ENCODE results near the gene NXPE4. TPM values are rescaled to one million over a fixed set of nuclear protein-coding genes. Genes with fewer than 3 reads are reported as not detected.
"Not testable (repeated sequence)": the region's sequence is repeated elsewhere in the genome, so short reads cannot be mapped to it uniquely, and the experiment has no call there.

The NXPE4 gene
- total and polyA plus RNA-seq, 10 donors = 0.07 to 0.28 (median 0.25) TPM; not detected in 7

GRCh38 chr11:114604886-114605285 lies 9.3 kb upstream of the NXPE4 start:
- no peak for DNase-seq

GRCh38 chr11:114604179-114604813 lies 8.7 kb upstream of the NXPE4 start:
- Histone ChIP-seq H3K27ac (no peak overlapping the region), H3K9me3 (peaks cover 0 to 28% (median 11%) of the 10 kb centered on the region in 8 donors), H3K36me3 (no peaks in the 10 kb centered on the region), H3K4me3 (no peak overlapping the region), H3K4me1 (no peaks in the 10 kb centered on the region), H3K27me3 (replicated peaks in 1 of 7) (no peaks in the 10 kb centered on the region)
- DNase-seq = no peak
- WGBS, 5 donors = 81 to 89% (median 83%) methylated on average over 13 of the region's 13 CpGs
- TF ChIP-seq POLR2AphosphoS5 (IDR thresholded peaks at IDR 0.05) = no peak
- TF ChIP-seq, protein P1, sequence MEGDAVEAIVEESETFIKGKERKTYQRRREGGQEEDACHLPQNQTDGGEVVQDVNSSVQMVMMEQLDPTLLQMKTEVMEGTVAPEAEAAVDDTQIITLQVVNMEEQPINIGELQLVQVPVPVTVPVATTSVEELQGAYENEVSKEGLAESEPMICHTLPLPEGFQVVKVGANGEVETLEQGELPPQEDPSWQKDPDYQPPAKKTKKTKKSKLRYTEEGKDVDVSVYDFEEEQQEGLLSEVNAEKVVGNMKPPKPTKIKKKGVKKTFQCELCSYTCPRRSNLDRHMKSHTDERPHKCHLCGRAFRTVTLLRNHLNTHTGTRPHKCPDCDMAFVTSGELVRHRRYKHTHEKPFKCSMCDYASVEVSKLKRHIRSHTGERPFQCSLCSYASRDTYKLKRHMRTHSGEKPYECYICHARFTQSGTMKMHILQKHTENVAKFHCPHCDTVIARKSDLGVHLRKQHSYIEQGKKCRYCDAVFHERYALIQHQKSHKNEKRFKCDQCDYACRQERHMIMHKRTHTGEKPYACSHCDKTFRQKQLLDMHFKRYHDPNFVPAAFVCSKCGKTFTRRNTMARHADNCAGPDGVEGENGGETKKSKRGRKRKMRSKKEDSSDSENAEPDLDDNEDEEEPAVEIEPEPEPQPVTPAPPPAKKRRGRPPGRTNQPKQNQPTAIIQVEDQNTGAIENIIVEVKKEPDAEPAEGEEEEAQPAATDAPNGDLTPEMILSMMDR (IDR thresholded peaks at IDR 0.05 in 8 of 11, conservative IDR thresholded peaks at IDR 0.05 in 3 of 11) = no peak
- TF ChIP-seq POLR2A (IDR thresholded peaks at IDR 0.05) = no peak
- intact Hi-C loops (cut with DNase I; ENCODE audit: low total_unique reads) = loop anchor here (10.0 kb wide), 1 partner anchor 329 kb away; no protein-coding TSS in a partner anchor

More at GRCh38 chr11:114604886-114605285, 9.3 kb upstream of the NXPE4 start:
- Histone ChIP-seq H3K36me3 (no peaks in the 10 kb centered on the region), H3K4me3 (no peak overlapping the region), H3K27ac (no peak overlapping the region), H3K4me1 (no peaks in the 10 kb centered on the region), H3K9me3 (peaks cover 0 to 31% (median 12%) of the 10 kb centered on the region in 8 donors), H3K27me3 (replicated peaks in 1 of 7) (no peaks in the 10 kb centered on the region)
- TF ChIP-seq POLR2A (IDR thresholded peaks at IDR 0.05) (no peak), POLR2AphosphoS5 (IDR thresholded peaks at IDR 0.05) (no peak)
- TF ChIP-seq, protein P1 (IDR thresholded peaks at IDR 0.05 in 8 of 11, conservative IDR thresholded peaks at IDR 0.05 in 3 of 11) = no peak
- intact Hi-C loops (cut with DNase I; ENCODE audit: low total_unique reads) = loop anchor here (10.0 kb wide), 1 partner anchor 330 kb away; no protein-coding TSS in a partner anchor
- WGBS, 5 donors = 72 to 83% (median 77%) methylated on average over 5 of the region's 5 CpGs

DNA sequence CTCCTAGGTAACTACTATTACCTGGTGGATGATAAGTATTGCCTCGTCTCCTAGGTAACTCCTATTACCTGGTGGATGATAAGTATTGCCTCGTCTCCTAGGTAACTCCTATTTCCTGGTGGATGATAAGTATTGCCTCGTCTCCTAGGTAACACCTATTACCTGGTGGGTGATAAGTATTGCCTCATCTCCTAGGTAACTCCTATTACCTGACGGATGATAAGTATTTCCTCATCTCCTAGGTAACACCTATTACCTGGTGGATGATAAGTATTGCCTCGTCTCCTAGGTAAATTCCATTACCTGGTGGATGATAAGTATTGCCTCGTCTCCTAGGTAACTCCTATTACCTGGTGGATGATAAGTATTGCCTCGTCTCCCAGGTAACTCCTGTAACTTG lies 7.6 kb upstream of the NXPE4 start:
- DNase-seq; H3K27ac ChIP-seq; H3K27me3 ChIP-seq (replicated peaks in 1 of 7); H3K36me3 ChIP-seq; H3K4me1 ChIP-seq; H3K4me3 ChIP-seq: not testable (repeated sequence)
- 81 to 93% (median 90%) methylated on average over 7 of the region's 7 CpGs for WGBS, 5 donors
- H3K9me3 ChIP-seq = peaks cover 0 to 19% (median 11%) of the 10 kb centered on the region in 8 donors
- intact Hi-C loops (cut with DNase I; ENCODE audit: low total_unique reads) = loop anchor here (10.0 kb wide), 1 partner anchor 328 kb away; no protein-coding TSS in a partner anchor

DNA sequence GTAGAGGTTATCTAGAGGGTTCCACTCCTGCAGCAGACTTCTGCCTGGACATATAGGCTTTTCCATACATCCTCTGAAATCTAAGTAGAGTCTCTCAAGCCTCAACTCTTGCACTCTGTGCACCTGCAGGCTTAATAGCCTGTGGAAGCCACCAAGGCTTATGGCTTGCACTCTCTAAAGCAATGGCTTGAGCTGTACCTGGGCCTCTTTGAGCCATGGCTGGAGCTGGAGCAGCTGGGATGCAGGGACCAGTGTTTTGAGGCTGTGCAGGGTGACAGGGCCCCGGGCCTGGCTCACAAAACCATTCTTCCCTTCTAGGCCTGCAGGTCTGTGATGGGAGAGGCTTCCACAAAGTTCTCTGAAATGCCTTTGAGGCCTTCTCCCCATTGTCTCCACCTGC lies 2.9 kb upstream of the NXPE4 start:
- no peak for DNase-seq
- intact Hi-C loops (cut with DNase I; ENCODE audit: low total_unique reads) = no loop called here
- Histone ChIP-seq H3K36me3 (no peaks in the 10 kb centered on the region), H3K4me1 (no peaks in the 10 kb centered on the region), H3K27me3 (replicated peaks in 1 of 7) (no peaks in the 10 kb centered on the region), H3K27ac (no peak overlapping the region), H3K9me3 (no peaks in the 10 kb centered on the region), H3K4me3 (no peak overlapping the region)
- 64 to 83% (median 71%) methylated on average over 1 of the region's 1 CpG for WGBS, 5 donors
- no peak for TF ChIP-seq POLR2AphosphoS5 (IDR thresholded peaks at IDR 0.05)
- TF ChIP-seq POLR2A (IDR thresholded peaks at IDR 0.05) = no peak
- TF ChIP-seq, protein P1 (IDR thresholded peaks at IDR 0.05 in 8 of 11, conservative IDR thresholded peaks at IDR 0.05 in 3 of 11) = no peak

Data from spleen (tissue), 11 donors.